Pancreas (tissue), 10 donors: ENCODE data around the gene GPA33. TPM values are rescaled to one million over a fixed set of nuclear protein-coding genes. Genes with fewer than 3 reads are reported as not detected.

Experiments used
- ATAC-seq, 4 donors: fragments of 200-7000 bp; cut with Tn5 transposase; one replicate each; pipeline versions ENCODE4 v1.8.0 to v1.9.1; 2020; ENCODE audit warnings: mild to moderate bottlenecking in 4 of 4, moderate library complexity in 4 of 4
- DNase-seq, 6 donors: peaks; one replicate each; pipeline ENCODE4 v3.0.0-alpha.2; 2020
- FAIRE-seq: peaks from 2 replicates; lab custom pipeline; 2012; peaks lifted over from hg19 to GRCh38; lab: Jason Lieb, UNC
- H3K27ac ChIP-seq, 4 donors: fragments of 200-600 bp; sonication (generic); 1 replicate in 3 of 4; 2 replicates in 1 of 4; pipeline versions ENCODE4 v1.5.0 to v1.8.0; 2020
- H3K27me3 ChIP-seq, 4 donors: fragments of 200-600 bp; one replicate each; pipeline ENCODE4 v1.8.0; 2021
- H3K36me3 ChIP-seq, 3 donors: fragments of 200-600 bp; sonication (generic) in 1 of 3; one replicate each; pipeline versions ENCODE4 v1.5.0 to v1.8.0; 2020 to 2021
- H3K4me1 ChIP-seq, 3 donors: fragments of 200-600 bp; one replicate each; pipeline ENCODE4 v1.8.0; 2021
- H3K4me3 ChIP-seq, 4 donors: fragments of 200-600 bp; sonication (generic) in 2 of 4; one replicate each; pipeline versions ENCODE4 v1.5.0 to v1.8.0; 2020 to 2021
- H3K9me3 ChIP-seq, 4 donors: fragments of 200-600 bp; one replicate each; pipeline ENCODE4 v1.8.0; 2021
- CTCF ChIP-seq, 4 donors: fragments of 200-600 bp; sonication (generic) in 3 of 4; IDR thresholded peaks; one replicate each; pipeline versions ENCODE4 v1.5.0 to v1.8.0; 2021; ENCODE audit warnings: antibody characterized with exemption in 4 of 4
- WGBS, 2 donors: extraction: QIAGEN DNeasy Blood & Tissue Kit; methylation state at CpG; one replicate each; pipeline ENCODE4 v1.1.7; 2013; 5-methylcytosine and 5-hydroxymethylcytosine counted together
- intact Hi-C, 3 donors: fragments of 100-400 bp; cut with DNase I; formaldehyde crosslinking; loops; one replicate each; pipeline versions ENCODE4 v1.11.1 to v1.14.2; 2022
- polyA plus RNA-seq, 2 donors: library from polyadenylated mRNA; stranded (reverse); fragments of 200-250 nt; gene quantifications; one replicate each; pipeline ENCODE4 v1.2.3, GENCODE V29; 2013
- total RNA-seq, 6 donors: library from RNA; stranded (reverse); fragmentation: NEBNext Ultra II Directional in 4 of 6; extraction: Animal tissue kit (Norgen Biotek cat#: 25700) in 4 of 6; gene quantifications; one replicate each; pipeline versions ENCODE4 v1.2.1 to v1.2.4, GENCODE V29; 2021 to 2023
- donor health status: healthy with polysubstance abuse.
- donor health status: DM: no; HTN: no; CAD: no; lungs with moderate emphysema.
- donor health status: DM: no; HTN: no; CAD: no.
- donor health status: control.
- donor health status: control.
- donor health status: Bipolar disorder and iron deficiency.
- donor health status: DM: yes; HTN: yes; CAD: no.
- donor health status: DM: no; HTN: no; CAD: no.
- donor health status: DM: no; HTN: no; CAD: no.
- donor health status: DM: yes; HTN: yes; CAD: no.

Gene GPA33
- total and polyA plus RNA-seq, 8 donors, result 0.11 to 0.22 (median 0.16) TPM; not detected in 5

- ATAC-seq, result no peak
- intact Hi-C loops, result no loop called here
- no peak for TF ChIP-seq CTCF (IDR thresholded peaks at IDR 0.05)
- Histone ChIP-seq H3K36me3 (no peaks in the 10 kb centered on the region), H3K27me3 (no peaks in the 10 kb centered on the region), H3K9me3 (no peaks in the 10 kb centered on the region), H3K27ac (no peak overlapping the region), H3K4me3 (no peak overlapping the region), H3K4me1 (no peaks in the 10 kb centered on the region)
- DNase-seq, result no peak
- WGBS, 2 donors, result 63 to 73% methylated on average over 16 to 17 of the region's 17 CpGs
- FAIRE-seq, result no peak
These were observed 36.6 kb upstream of the GPA33 start for GRCh38 chr1:167126811-167127210.

- FAIRE-seq (no peak), ATAC-seq (no peak), DNase-seq (no peak)
- intact Hi-C loops, result no loop called here
- Histone ChIP-seq H3K9me3 (no peaks in the 10 kb centered on the region), H3K36me3 (no peaks in the 10 kb centered on the region), H3K27me3 (no peaks in the 10 kb centered on the region), H3K4me3 (no peak overlapping the region), H3K4me1 (no peaks in the 10 kb centered on the region), H3K27ac (no peak overlapping the region)
- no peak for TF ChIP-seq CTCF (IDR thresholded peaks at IDR 0.05)
- 74 to 80% methylated on average over 27 to 28 of the region's 28 CpGs for WGBS, 2 donors
These were observed 36.1 kb upstream of the GPA33 start for GRCh38 chr1:167126317-167126716.

- DNase-seq (no peak), ATAC-seq (no peak), FAIRE-seq (no peak)
- intact Hi-C loops, result no loop called here
- Histone ChIP-seq H3K4me1 (no peaks in the 10 kb centered on the region), H3K36me3 (no peaks in the 10 kb centered on the region), H3K27me3 (no peaks in the 10 kb centered on the region), H3K4me3 (no peak overlapping the region), H3K27ac (no peak overlapping the region), H3K9me3 (no peaks in the 10 kb centered on the region)
- TF ChIP-seq CTCF (IDR thresholded peaks at IDR 0.05), result no peak
- 90 to 92% methylated on average over 4 of the region's 4 CpGs for WGBS, 2 donors
These were observed 32.4 kb upstream of the GPA33 start for GRCh38 chr1:167122568-167122967.

- H3K4me3 ChIP-seq, result no peak overlapping the region
- DNase-seq (no peak), FAIRE-seq (no peak), ATAC-seq (no peak)
- H3K4me1 ChIP-seq, result no peaks in the 10 kb centered on the region
- 74 to 75% methylated on average over 5 of the region's 5 CpGs for WGBS, 2 donors
- H3K27ac ChIP-seq, result no peak overlapping the region
- intact Hi-C loops, result no loop called here
- H3K27me3 ChIP-seq, result no peaks in the 10 kb centered on the region
- TF ChIP-seq CTCF (IDR thresholded peaks at IDR 0.05), result no peak
- H3K9me3 ChIP-seq, result no peaks in the 10 kb centered on the region
- no peaks in the 10 kb centered on the region for H3K36me3 ChIP-seq
These were observed 31.9 kb upstream of the GPA33 start for GRCh38 chr1:167122121-167122480.

- peak overlapping the region; percentile 12 to 44 (median 26) for H3K4me3 ChIP-seq
These were observed 31.4 kb upstream of the GPA33 start for GRCh38 chr1:167121375-167122120.

More at GRCh38 chr1:167121375-167122120, 31.4 kb upstream of the GPA33 start:
- no peaks in the 10 kb centered on the region for H3K36me3 ChIP-seq
- H3K27ac ChIP-seq, result no peak overlapping the region
- FAIRE-seq (no peak), ATAC-seq (peak; percentile 82 to 90 (median 88)), DNase-seq (peak; percentile 31 to 79 (median 56))
- H3K27me3 ChIP-seq, result no peaks in the 10 kb centered on the region
- no peaks in the 10 kb centered on the region for H3K9me3 ChIP-seq
- intact Hi-C loops, result no loop called here
- 6 to 7% methylated on average over 47 of the region's 47 CpGs for WGBS, 2 donors
- TF ChIP-seq CTCF (IDR thresholded peaks at IDR 0.05), result no peak
- no peaks in the 10 kb centered on the region for H3K4me1 ChIP-seq
